Fibroblast of mammary gland (primary cell): ENCODE data around the gene UGT1A8.

Experiments used
- DNase-seq: peaks from one replicate; pipeline ENCODE4 v3.0.0-alpha.2; 2010; ENCODE audit warnings: low read depth
- H3K4me3 ChIP-seq: 2 replicates; pipeline ENCODE4 v1.5.1; 2011; ENCODE audit warnings: low read depth, mild to moderate bottlenecking, low read length, moderate library complexity; ENCODE audit not compliant: control insufficient read depth
- CTCF ChIP-seq: conservative IDR thresholded peaks from 2 replicates; pipeline ENCODE4 v1.5.1; 2011; ENCODE audit warnings: low read depth, low read length, inconsistent platforms; ENCODE audit not compliant: control insufficient read depth, insufficient read depth

The UGT1A8 gene

DNA sequence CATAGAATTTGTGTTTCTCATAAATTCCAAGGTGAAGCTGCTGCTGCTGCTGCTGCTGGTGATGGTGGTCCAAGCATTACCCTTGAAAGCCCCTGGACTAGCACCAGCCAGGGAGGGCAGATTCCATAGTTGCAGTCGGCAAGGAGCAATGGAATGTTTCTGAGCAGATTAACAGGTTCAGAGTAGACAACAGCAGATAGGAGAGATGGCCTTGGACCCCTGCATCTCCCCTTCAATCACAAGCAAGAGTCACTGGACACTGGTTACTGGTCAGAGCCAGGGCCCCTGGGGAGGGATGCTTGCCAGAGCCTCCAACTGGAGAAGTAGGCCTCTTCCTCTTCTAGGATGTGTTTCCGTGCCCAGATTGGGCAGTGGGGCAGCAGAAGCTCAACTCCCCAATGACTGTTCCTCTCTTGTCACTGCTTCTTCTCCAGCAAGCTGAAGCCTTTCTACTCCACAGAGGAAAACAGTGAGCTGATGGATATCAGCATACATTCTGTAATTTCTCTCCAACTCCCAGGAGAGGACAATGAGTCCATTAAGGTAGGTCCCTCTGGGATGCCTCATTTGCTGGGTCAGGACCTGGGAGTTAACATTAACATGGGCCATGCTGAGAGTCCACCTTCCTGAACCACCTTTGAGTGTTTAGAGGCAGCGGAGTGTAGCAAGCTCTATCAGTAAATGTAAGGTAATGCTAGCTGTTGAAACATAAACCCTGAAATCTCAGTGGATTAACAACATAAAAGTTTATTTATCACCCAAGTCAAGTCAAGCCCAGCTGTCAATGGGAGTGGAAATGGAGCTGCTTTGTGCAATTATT, 196.0 kb downstream of the UGT1A8 start:
- H3K4me3 ChIP-seq, result no peak overlapping the region
- no peak for TF ChIP-seq CTCF
- DNase-seq, result no peak

GRCh38 chr2:233814056-233814835, 196.8 kb downstream of the UGT1A8 start:
- peak; percentile 20 for DNase-seq
- H3K4me3 ChIP-seq, result no peak overlapping the region

GRCh38 chr2:233815861-233816260, 198.4 kb downstream of the UGT1A8 start:
- no peak for TF ChIP-seq CTCF
- no peak overlapping the region for H3K4me3 ChIP-seq
- no peak for DNase-seq

More at GRCh38 chr2:233814056-233814835, 196.8 kb downstream of the UGT1A8 start:
- no peak for TF ChIP-seq CTCF

DNA sequence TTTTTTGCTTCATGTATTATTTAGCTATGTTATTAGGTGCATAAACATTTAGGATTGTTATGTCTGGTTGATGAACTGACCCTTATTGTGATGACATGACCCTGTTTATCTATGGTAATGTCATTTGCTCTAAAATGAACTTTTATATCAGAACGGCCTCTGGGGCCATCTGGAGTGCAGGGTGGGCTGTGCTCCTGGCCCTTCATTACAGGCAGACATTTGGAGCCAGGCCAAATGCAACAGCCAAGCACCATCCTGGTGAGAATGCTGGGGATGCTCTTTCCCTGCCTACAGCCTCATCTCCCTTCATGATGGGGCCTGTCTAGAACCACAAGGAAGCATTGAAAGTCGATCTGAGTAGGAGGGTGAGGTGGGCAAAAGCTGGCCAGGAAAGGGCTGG, 198.9 kb downstream of the UGT1A8 start:
- DNase-seq, result no peak

DNA sequence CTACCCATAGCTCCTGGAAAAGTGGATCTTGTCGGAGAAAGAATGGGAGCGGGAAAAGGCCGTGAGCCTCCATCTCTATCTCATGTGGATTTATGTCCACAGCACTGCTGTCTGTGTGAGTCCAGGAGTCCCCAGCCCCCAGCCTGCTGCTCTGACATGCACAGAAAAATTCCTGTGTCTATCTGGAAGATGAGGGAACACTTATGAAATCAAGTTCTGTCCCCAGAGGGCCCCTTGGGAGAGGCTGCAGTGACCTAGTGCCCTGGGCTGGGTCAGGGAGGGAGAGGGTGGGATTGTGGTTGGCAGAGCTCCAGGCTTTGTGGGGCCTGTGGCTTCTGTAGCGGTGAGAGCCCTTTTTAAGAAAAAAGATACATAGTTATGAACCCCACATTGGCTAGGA, 199.3 kb downstream of the UGT1A8 start:
- H3K4me3 ChIP-seq, result no peak overlapping the region
- DNase-seq, result no peak
- no peak for TF ChIP-seq CTCF

More for the DNA sequence above, 198.9 kb downstream of the UGT1A8 start:
- no peak overlapping the region for H3K4me3 ChIP-seq
- TF ChIP-seq CTCF, result no peak

DNA sequence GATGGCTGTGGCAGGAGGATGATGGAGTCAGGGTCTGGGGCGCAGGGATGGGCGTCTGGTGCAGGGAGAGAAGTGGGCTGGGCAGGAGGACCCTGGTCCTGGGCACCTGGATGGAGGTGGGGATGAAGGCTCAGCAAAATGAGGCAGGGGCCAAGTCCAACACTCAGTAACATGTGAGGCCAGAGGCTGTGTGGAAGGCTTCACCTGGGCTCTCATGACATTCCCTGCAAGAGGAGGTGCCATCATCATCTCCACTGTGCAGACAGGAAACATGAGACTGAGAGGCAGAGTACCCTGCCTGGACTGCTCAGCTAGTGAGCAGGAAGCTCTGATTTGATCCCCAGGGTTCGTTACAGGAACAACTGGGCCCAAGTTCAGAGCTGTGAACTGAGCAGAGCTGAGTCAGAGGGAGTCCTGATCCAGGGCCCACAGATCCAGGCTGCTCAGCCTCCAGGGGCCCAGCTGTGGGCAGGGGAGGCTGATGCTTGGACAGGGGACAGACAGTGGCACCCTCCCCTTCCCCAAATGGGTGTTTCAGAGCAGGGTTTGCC, 200.0 kb downstream of the UGT1A8 start:
- peak; percentile 48 for DNase-seq
- no peak for TF ChIP-seq CTCF
- no peak overlapping the region for H3K4me3 ChIP-seq
